Endodermal cell (in vitro differentiated cells): ENCODE results near the gene BMPR1B. TPM values are rescaled to one million over a fixed set of nuclear protein-coding genes. Genes with fewer than 3 reads are reported as not detected.

Source experiments
- DNase-seq: peaks from one replicate; pipeline ENCODE4 v3.0.0-alpha.2; 2017
- H3K27ac ChIP-seq: 2 replicates; pipeline ENCODE4 v1.5.1; 2013; ENCODE audit warnings: mild to moderate bottlenecking, low read depth, low read length, moderate library complexity
- H3K27me3 ChIP-seq: 2 replicates; pipeline ENCODE4 v1.6.1; 2013; ENCODE audit warnings: mild to moderate bottlenecking, low read length, moderate library complexity; ENCODE audit not compliant: insufficient read depth, control insufficient read depth, poor library complexity, severe bottlenecking
- H3K36me3 ChIP-seq: 2 replicates; pipeline ENCODE4 v1.7.0; 2013; ENCODE audit warnings: mild to moderate bottlenecking, low read length, moderate library complexity; ENCODE audit not compliant: control insufficient read depth, insufficient read depth
- H3K4me1 ChIP-seq: one replicate; pipeline ENCODE4 v1.7.0; 2013; ENCODE audit warnings: low read length; ENCODE audit not compliant: control insufficient read depth, insufficient read depth
- H3K4me3 ChIP-seq: 2 replicates; pipeline ENCODE4 v1.5.1; 2013; ENCODE audit warnings: mild to moderate bottlenecking, low read length, moderate library complexity
- H3K9ac ChIP-seq: 2 replicates; pipeline ENCODE4 v1.6.1; 2013; ENCODE audit warnings: mild to moderate bottlenecking, low read length, moderate library complexity; ENCODE audit not compliant: poor library complexity, severe bottlenecking; ENCODE audit errors: extremely low read depth
- H3K9me3 ChIP-seq: 2 replicates; pipeline ENCODE4 v1.6.1; 2013; ENCODE audit warnings: mild to moderate bottlenecking, low read length, moderate library complexity; ENCODE audit not compliant: control insufficient read depth
- H3K27ac Mint-ChIP-seq: 2 replicates; pipeline ENCODE4 v1.8.0; 2020; ENCODE audit warnings: mixed read lengths
- H3K27me3 Mint-ChIP-seq: 2 replicates; pipeline ENCODE4 v1.8.0; 2021; ENCODE audit warnings: mild to moderate bottlenecking, mixed read lengths; ENCODE audit not compliant: insufficient read depth
- H3K36me3 Mint-ChIP-seq: 2 replicates; pipeline ENCODE4 v1.8.0; 2020; ENCODE audit warnings: low read depth, mixed read lengths
- H3K4me1 Mint-ChIP-seq: 2 replicates; pipeline ENCODE4 v1.8.0; 2020; ENCODE audit warnings: mixed read lengths
- H3K4me3 Mint-ChIP-seq: 2 replicates; pipeline ENCODE4 v1.8.0; 2020; ENCODE audit warnings: mild to moderate bottlenecking, moderate library complexity, mixed read lengths
- H3K9me3 Mint-ChIP-seq: 2 replicates; pipeline ENCODE4 v1.8.0; 2020; ENCODE audit warnings: mild to moderate bottlenecking, mixed read lengths
- CTCF ChIP-seq: fragments of 200-600 bp; sonication (generic); conservative IDR thresholded peaks from 2 replicates; pipeline ENCODE4 v1.5.0; 2021; ENCODE audit warnings: antibody characterized with exemption, mild to moderate bottlenecking
- WGBS, 2 experiments: methylation state at CpG; one replicate each; pipeline versions ENCODE4 v1.1.5 to v1.1.7; 2013; ENCODE audit warnings: missing lambda C conversion rate in 2 of 2, mixed read lengths in 1 of 2; ENCODE audit not compliant: insufficient coverage in 1 of 2, insufficient read length in 1 of 2; 5-methylcytosine and 5-hydroxymethylcytosine counted together
- total RNA-seq, 2 donors: library from RNA; stranded (reverse); fragmentation: NEBNext Ultra II Directional in 1 of 2; extraction: Animal tissue kit (Norgen Biotek cat#: 25700) in 1 of 2; gene quantifications; 2 replicates in 1 of 2; 3 replicates in 1 of 2; pipeline ENCODE4 v1.2.1, GENCODE V29; 2021

BMPR1B gene
- total RNA-seq, 2 donors from 2014 or later = 2.8 to 3.6 TPM

GRCh38 chr4:94826206-94826605 lies 68.5 kb downstream of the BMPR1B start:
- no peak for TF ChIP-seq CTCF
- Mint-ChIP-seq H3K9me3 (no peaks in the 10 kb centered on the region), H3K36me3 (no peaks in the 10 kb centered on the region), H3K4me3 (no peak overlapping the region), H3K4me1 (peaks cover 14% of the 10 kb centered on the region), H3K27ac (no peak overlapping the region), H3K27me3 (no peaks in the 10 kb centered on the region)
- H3K9me3 ChIP-seq = no peaks in the 10 kb centered on the region
- peaks cover 6% of the 10 kb centered on the region for H3K4me1 ChIP-seq
- DNase-seq = no peak
- no peak overlapping the region for H3K9ac ChIP-seq
- no peaks in the 10 kb centered on the region for H3K36me3 ChIP-seq
- H3K27me3 ChIP-seq = no peaks in the 10 kb centered on the region
- H3K4me3 ChIP-seq = no peak overlapping the region
- H3K27ac ChIP-seq = no peak overlapping the region
- 67 to 73% methylated on average over 4 of the region's 5 CpGs for WGBS, 2 experiments

DNA sequence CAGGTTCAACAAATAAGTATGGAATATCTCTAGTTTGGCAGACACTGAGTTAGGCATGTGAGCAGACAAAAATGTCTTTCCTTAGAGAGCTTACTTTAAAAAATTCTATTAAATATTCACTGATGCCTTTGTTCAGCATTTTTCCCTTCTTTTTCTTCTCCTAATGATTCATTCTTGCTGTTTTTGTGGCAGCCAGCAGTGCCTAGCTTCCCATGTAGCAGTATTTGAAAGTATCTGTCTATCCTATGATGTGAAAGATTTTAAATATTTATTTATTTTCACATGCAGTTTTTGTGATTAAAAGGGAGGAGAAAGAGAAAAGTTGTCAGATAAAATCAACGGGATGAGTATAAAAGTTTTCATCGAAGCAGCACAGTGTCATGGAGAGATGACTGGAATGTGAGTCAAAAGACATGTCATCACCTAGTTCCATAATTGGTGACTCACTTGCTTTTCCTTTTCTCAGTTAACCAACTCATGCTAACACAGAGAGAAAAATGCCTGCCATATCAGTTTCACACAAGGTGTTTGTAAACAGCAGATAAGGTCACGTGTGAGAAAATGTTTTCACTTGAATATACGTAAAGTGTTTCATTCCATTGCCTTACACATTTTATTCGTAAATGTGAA lies 69.8 kb downstream of the BMPR1B start:
- 40 to 47% methylated on average over 1 to 4 of the region's 5 CpGs for WGBS, 2 experiments
- peak overlapping the region; percentile 44 for H3K4me3 ChIP-seq
- Mint-ChIP-seq H3K4me1 (peaks cover 19% of the 10 kb centered on the region), H3K36me3 (no peaks in the 10 kb centered on the region), H3K4me3 (no peak overlapping the region), H3K27me3 (no peaks in the 10 kb centered on the region), H3K27ac (peak overlapping the region; percentile 33), H3K9me3 (no peaks in the 10 kb centered on the region)
- no peak for DNase-seq
- no peaks in the 10 kb centered on the region for H3K36me3 ChIP-seq
- peak overlapping the region; percentile 36 for H3K27ac ChIP-seq
- no peaks in the 10 kb centered on the region for H3K9me3 ChIP-seq
- peaks cover 6% of the 10 kb centered on the region for H3K4me1 ChIP-seq
- H3K9ac ChIP-seq = peak overlapping the region; percentile 47
- H3K27me3 ChIP-seq = no peaks in the 10 kb centered on the region
- no peak for TF ChIP-seq CTCF

- H3K27ac Mint-ChIP-seq = no peak overlapping the region
- H3K9me3 Mint-ChIP-seq = no peaks in the 10 kb centered on the region
- DNase-seq = no peak
- H3K36me3 ChIP-seq = no peaks in the 10 kb centered on the region
- H3K4me1 Mint-ChIP-seq = peaks cover 25% of the 10 kb centered on the region
- no peaks in the 10 kb centered on the region for H3K36me3 Mint-ChIP-seq
- no peak overlapping the region for H3K27ac ChIP-seq
- no peaks in the 10 kb centered on the region for H3K27me3 ChIP-seq
- TF ChIP-seq CTCF = no peak
- H3K4me3 Mint-ChIP-seq = no peak overlapping the region
- no peak overlapping the region for H3K9ac ChIP-seq
- H3K4me1 ChIP-seq = peaks cover 6% of the 10 kb centered on the region
- no peaks in the 10 kb centered on the region for H3K9me3 ChIP-seq
- WGBS, 2 experiments = 100% methylated on average over 1 of the region's 1 CpG; no CpG with 5 or more reads in 1 of the 2 experiments
- H3K4me3 ChIP-seq = no peak overlapping the region
- no peaks in the 10 kb centered on the region for H3K27me3 Mint-ChIP-seq
These were observed 71.1 kb downstream of the BMPR1B start for GRCh38 chr4:94828882-94829281.
